ENCODE data around the gene ZNF608.

The ZNF608 gene

GRCh38 chr5:124736805-124737188 is 9.6 kb downstream of the ZNF608 start:
- no peak for DNase-seq

DNA sequence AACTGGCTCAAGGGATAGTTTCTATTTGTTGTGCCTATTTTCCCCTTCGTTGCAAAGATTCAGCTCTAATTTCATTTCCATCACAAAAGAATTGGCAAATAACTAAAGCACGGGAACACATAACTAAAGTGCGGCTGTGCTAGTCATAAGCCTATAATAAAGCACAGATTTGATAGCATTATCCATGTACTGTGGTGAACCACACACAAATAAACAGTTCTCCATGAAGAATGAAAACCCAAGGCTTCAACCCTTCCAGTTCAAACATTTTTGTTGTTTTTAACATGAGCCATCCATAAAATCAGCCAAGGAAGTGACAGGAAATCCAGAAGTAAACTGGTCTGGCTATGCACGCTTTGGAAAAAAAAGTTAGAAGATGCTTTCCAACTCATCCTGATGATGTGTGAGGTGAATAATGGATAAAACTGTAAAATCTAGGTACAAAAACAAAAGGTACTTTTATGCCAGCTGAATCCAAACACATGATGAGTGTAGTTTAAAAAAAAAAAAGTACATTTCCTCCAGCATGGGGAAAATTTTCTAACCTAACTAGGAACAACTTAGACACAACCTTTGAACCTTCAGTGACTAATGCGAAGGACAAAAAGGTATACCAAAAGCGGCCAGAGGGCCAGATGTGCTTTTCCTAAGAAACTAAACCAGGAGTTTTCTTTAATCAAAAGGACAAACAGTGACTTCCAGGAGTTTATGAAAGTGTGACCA is 10.2 kb downstream of the ZNF608 start:
- DNase-seq, result peak in 1 of 2 donors; percentile 41

GRCh38 chr5:124735169-124735858 is 11.1 kb downstream of the ZNF608 start:
- peak; percentile 34 to 50 for DNase-seq

GRCh38 chr5:124734574-124735168 is 11.8 kb downstream of the ZNF608 start:
- no peak for DNase-seq

DNA sequence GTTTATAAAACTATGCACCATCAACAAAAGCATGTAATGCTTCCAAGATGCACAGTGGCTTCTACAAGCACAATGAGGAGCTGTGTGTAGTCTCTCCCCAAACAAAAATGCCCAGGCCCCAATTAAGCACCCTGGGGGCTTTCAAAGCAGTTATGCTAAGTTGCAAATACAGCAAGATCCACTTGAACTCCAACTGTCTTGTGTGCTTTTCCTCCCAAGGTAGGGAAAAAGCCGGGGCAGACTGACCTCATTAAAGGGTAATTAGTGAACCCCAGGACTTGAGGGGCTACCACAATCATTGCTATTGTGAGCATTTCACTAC is 13.1 kb downstream of the ZNF608 start:
- DNase-seq, result no peak

- peak in 1 of 2 donors; percentile 48 for DNase-seq
Observed at GRCh38 chr5:124732428-124733328, 13.8 kb downstream of the ZNF608 start.

DNA sequence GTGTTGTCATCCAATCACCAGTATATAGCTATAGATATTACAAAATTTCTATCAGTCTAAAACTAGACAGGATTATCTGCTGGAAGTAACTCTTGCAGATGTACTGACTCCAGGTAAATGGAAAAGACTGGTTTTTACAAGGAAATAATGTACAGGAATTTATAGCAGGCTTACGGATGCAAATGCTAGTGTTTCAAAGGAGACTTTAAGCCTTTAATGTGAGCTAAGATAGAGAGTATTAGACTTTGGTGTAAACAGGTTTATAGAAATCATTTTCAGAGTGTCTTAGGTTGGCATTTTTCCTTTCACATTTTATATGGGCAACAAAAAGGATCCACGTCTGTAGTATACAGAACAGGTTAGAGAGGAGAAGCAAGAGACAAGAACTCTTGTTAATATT is 16.1 kb downstream of the ZNF608 start:
- DNase-seq, result no peak

DNA sequence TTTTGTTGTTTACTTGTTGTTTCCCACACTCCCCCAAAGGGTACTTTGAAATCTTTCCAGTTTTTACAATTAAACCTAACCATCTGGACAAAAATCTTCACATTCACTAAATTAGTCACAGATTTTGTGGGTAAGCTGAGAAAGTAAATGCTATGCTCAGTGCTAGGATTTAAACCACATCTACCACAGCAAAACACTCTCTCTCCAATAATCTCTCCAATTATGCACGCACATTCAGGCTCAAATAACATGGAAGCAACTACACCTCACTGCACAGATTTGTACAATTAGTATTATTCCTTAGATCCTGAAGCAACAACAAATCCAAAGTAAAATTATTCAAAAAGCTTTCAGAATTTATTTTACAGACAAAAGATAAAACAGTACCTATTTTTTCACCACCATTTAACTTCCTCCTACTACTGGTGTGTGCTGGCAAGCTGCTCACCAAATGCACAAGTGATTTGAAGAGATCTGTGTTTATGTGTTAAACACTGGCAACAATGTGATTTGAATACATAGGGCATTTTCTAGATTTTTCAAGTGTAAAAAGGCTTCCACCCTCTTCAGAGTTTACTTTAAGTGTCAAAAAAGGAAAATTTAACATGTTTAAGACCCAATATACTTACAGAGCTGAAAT is 16.6 kb downstream of the ZNF608 start:
- no peak for DNase-seq

GRCh38 chr5:124728968-124729332 is 17.5 kb downstream of the ZNF608 start:
- no peak for DNase-seq

GRCh38 chr5:124728331-124728967 is 18.0 kb downstream of the ZNF608 start:
- DNase-seq, result no peak

DNA sequence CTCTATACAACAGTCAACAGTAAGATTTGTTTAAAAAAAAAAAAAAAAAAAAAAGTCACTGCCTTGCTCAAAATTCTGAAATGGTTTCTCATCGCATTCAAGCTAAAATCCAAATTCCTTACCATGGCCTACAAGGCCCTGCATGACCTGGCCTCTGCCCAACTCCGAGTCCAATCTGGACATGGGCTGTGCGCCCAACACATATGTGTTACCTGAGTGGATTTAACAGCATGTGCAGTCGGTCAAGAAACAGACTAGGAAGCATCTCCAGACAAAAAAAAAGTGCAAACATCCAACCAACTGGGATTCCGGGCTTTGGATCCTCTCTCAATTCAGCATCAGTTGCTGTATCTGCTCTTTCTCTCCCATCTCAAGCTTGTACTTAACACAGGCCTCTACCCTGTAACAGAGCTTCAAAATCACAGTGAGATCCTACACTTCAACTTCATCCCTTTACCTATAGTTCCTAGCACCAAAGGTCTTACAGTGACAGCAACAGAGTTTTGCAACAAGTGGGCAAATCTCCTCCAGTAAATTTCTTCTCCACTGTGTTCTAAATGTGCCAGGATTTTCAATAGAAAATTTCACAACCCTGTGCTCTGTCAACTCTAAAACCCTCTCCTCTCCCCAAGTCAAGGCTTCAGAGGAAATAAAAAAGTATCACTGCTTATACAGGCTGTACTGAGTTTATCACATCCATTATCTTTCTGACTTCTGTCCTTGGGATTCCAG is 19.6 kb downstream of the ZNF608 start:
- DNase-seq, result no peak

- DNase-seq, result no peak
Observed at GRCh38 chr5:124725622-124726258, 20.7 kb downstream of the ZNF608 start.

DNA sequence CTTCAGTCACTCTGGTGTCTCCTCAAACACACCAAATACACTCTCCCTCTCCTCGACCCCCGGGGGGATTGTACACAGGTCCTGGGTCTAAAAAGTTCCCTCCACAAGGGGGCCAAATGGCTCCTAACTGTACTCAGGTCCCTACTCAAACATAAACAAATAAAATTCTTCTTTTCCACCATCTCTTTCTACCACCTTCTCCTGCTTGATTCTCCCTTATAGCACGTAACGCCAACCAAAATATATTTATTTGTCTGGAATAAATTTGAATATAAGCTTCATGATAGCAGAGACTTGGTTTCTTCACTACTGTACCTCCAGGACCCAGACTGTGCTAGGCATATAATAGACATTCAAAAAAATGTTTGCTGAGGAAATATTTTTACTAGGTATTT is 21.4 kb downstream of the ZNF608 start:
- no peak for DNase-seq

GRCh38 chr5:124724357-124725039 is 21.9 kb downstream of the ZNF608 start:
- DNase-seq, result no peak

- no peak for DNase-seq
Observed at GRCh38 chr5:124721229-124721735, 25.2 kb downstream of the ZNF608 start.

DNA sequence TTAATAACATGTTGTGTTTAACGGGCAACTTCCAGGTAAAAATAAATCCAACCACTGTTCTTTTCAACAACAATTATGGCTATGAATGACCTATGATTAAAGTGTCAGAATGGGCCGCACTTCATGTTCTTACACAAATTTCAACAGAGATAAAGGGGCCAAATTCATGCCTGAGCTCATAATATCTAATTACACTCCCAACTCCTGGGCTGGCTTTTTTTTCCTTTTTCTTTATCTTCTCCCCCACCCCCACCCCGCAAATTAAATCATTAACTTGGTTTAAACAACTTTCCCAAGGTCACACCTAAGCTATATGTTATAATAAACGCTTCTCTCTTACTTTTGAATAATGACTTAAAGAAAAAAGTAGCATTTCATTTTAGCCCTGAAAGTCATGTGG is 25.8 kb downstream of the ZNF608 start:
- no peak for DNase-seq

DNA sequence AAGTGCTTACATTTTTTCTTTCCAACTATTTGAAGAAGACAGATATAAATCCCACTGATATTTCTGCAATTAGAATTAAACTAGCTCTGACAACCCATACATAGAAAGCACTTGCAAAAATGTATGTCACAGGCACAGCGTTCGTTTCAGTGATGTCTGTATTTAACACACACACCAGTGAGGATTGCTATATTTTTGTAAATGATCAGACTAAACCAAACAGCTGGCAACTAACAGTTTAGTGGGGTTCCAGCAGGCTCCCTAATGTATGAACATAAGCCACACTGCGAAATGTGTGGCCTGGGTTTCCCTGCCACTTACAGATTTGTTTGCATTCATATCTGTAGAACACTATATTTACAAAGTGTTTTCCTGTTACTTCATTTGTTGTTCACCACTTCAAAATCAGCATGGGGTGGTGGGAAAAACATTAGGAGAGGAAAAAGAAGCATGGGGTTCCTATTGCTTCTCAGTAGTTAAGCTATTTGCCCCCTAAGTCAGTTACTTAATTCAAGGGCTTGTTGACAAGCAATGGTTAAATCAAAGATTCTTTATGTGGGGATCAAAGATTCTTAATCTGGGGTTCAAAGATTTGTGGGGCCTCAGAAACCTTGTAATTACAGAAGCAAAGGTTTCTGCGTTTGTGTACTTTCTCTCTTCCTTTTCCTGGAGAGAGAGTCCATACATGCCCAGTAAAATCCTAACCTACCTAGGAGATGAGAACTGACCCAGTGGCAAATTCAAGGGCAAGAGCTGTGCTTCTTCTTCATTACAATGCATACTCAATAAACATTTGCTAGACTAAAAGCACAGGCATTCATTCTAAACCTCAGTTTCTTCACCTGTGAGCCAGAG is 27.1 kb downstream of the ZNF608 start:
- no peak for DNase-seq

DNA sequence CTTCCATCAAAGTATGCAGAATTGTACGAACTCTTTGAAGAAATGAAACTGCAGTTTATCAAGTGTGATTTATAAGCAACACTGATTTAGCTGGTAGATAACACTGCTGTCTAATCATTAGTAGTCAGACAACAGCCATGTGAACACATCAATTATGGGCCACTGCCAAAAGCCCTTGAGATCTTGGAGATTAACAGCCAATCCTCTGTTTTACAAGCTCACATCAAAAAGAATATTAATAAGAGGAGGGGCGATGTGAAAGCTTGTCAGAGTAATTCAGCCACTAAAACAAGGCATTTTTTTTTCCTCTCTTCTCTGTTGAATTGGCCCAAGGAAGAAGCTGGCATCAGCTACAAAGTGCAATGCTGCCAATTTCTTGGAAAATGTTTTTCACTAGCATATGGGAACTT is 28.1 kb downstream of the ZNF608 start:
- peak; percentile 54 to 86 for DNase-seq

GRCh38 chr5:124716169-124716568 is 30.3 kb downstream of the ZNF608 start:
- no peak for DNase-seq
